ENCODE results near the gene INA.

INA gene

GRCh38 chr10:103287992-103288391 is 11.1 kb downstream of the INA start:
- TF ChIP-seq EZH2 (IDR thresholded peaks at IDR 0.05; ENCODE audit: borderline replicate concordance, low read length) = no peak
- TF ChIP-seq CTCF (IDR thresholded peaks at IDR 0.05; ENCODE audit: low read length) = no peak
- H3K4me3 ChIP-seq (ENCODE audit: low read depth, low read length, poor library complexity, severe bottlenecking) = no peak overlapping the region
- H3K9me3 ChIP-seq (ENCODE audit: low read length) = no peaks in the 10 kb centered on the region

GRCh38 chr10:103291588-103291987 is 14.7 kb downstream of the INA start:
- Histone ChIP-seq H3K9me3 (ENCODE audit: low read length) (no peaks in the 10 kb centered on the region), H3K9ac (ENCODE audit: low read length) (no peak overlapping the region), H3K4me2 (ENCODE audit: low read length) (no peak overlapping the region), H3F3A (ENCODE audit: insufficient read depth, low read length) (no peaks in the 10 kb centered on the region), H3K27ac (ENCODE audit: low read depth, low read length, poor library complexity, severe bottlenecking) (no peak overlapping the region), H3K79me2 (ENCODE audit: insufficient read depth, low read length) (no peaks in the 10 kb centered on the region), H3K9me2 (ENCODE audit: low read depth, low read length) (no peaks in the 10 kb centered on the region), H4K20me1 (ENCODE audit: insufficient read depth, low read length) (no peaks in the 10 kb centered on the region), H3K36me3 (ENCODE audit: insufficient read depth, low read length) (no peaks in the 10 kb centered on the region), H3K27me3 (ENCODE audit: insufficient read depth, low read length) (no peaks in the 10 kb centered on the region; the same call in 1 of the 2 replicates), H3K4me1 (ENCODE audit: insufficient read depth, low read length, severe bottlenecking) (no peaks in the 10 kb centered on the region), H3K4me3 (ENCODE audit: low read depth, low read length, poor library complexity, severe bottlenecking) (no peak overlapping the region), H2AFZ (ENCODE audit: low read length) (no peak overlapping the region)
- no peak for TF ChIP-seq CTCF (IDR thresholded peaks at IDR 0.05; ENCODE audit: low read length)
- TF ChIP-seq EZH2 (IDR thresholded peaks at IDR 0.05; ENCODE audit: borderline replicate concordance, low read length) = no peak

More at GRCh38 chr10:103287992-103288391, 11.1 kb downstream of the INA start:
- H3K4me2 ChIP-seq (ENCODE audit: low read length) = no peak overlapping the region
- H3K27ac ChIP-seq (ENCODE audit: low read depth, low read length, poor library complexity, severe bottlenecking) = no peak overlapping the region
- no peaks in the 10 kb centered on the region for H3K79me2 ChIP-seq (ENCODE audit: insufficient read depth, low read length)
- no peaks in the 10 kb centered on the region for H3K4me1 ChIP-seq (ENCODE audit: insufficient read depth, low read length, severe bottlenecking)
- H4K20me1 ChIP-seq (ENCODE audit: insufficient read depth, low read length) = no peaks in the 10 kb centered on the region
- no peaks in the 10 kb centered on the region; the same call in 1 of the 2 replicates for H3K27me3 ChIP-seq (ENCODE audit: insufficient read depth, low read length)
- no peak overlapping the region for H3K9ac ChIP-seq (ENCODE audit: low read length)
- no peak overlapping the region for H2AFZ ChIP-seq (ENCODE audit: low read length)
- H3K9me2 ChIP-seq (ENCODE audit: low read depth, low read length) = no peaks in the 10 kb centered on the region
- no peaks in the 10 kb centered on the region for H3K36me3 ChIP-seq (ENCODE audit: insufficient read depth, low read length)
- H3F3A ChIP-seq (ENCODE audit: insufficient read depth, low read length) = no peaks in the 10 kb centered on the region

- no peak overlapping the region for H3K27ac ChIP-seq (ENCODE audit: low read depth, low read length, poor library complexity, severe bottlenecking)
- no peaks in the 10 kb centered on the region for H3K9me2 ChIP-seq (ENCODE audit: low read depth, low read length)
- H3K79me2 ChIP-seq (ENCODE audit: insufficient read depth, low read length) = no peaks in the 10 kb centered on the region
- no peaks in the 10 kb centered on the region for H4K20me1 ChIP-seq (ENCODE audit: insufficient read depth, low read length)
- no peaks in the 10 kb centered on the region for H3K9me3 ChIP-seq (ENCODE audit: low read length)
- H3K9ac ChIP-seq (ENCODE audit: low read length) = no peak overlapping the region
- H3K4me3 ChIP-seq (ENCODE audit: low read depth, low read length, poor library complexity, severe bottlenecking) = no peak overlapping the region
- H3F3A ChIP-seq (ENCODE audit: insufficient read depth, low read length) = no peaks in the 10 kb centered on the region
- no peak overlapping the region for H2AFZ ChIP-seq (ENCODE audit: low read length)
- H3K27me3 ChIP-seq (ENCODE audit: insufficient read depth, low read length) = no peaks in the 10 kb centered on the region
- H3K4me1 ChIP-seq (ENCODE audit: insufficient read depth, low read length, severe bottlenecking) = no peaks in the 10 kb centered on the region
- H3K36me3 ChIP-seq (ENCODE audit: insufficient read depth, low read length) = no peaks in the 10 kb centered on the region; the same call in 1 of the 2 replicates
- TF ChIP-seq EZH2 (IDR thresholded peaks at IDR 0.05; ENCODE audit: borderline replicate concordance, low read length) (no peak), CTCF (IDR thresholded peaks at IDR 0.05; ENCODE audit: low read length) (no peak)
- no peak overlapping the region for H3K4me2 ChIP-seq (ENCODE audit: low read length)
Observed at GRCh38 chr10:103295374-103296015, 18.6 kb downstream of the INA start.
